Liver (tissue), 9 donors: Measurements from ENCODE around the gene ST7. TPM values are rescaled to one million over a fixed set of nuclear protein-coding genes. Genes with fewer than 3 reads are reported as not detected.

Experiments
- DNase-seq: peaks from one replicate; pipeline ENCODE4 v3.0.0-alpha.2; 2017; ENCODE audit warnings: low spot score
- H3K27ac ChIP-seq, 2 donors: one replicate each; pipeline ENCODE4 v1.7.0; 2013; ENCODE audit warnings: inconsistent platforms in 2 of 2, low read length in 2 of 2, control low read depth in 1 of 2, low read depth in 1 of 2, mild to moderate bottlenecking in 1 of 2
- H3K27me3 ChIP-seq, 4 donors: one replicate each; pipeline versions ENCODE4 v1.6.1 to v1.7.0; 2013; ENCODE audit warnings: low read length in 3 of 4, inconsistent platforms in 1 of 4, mild to moderate bottlenecking in 1 of 4, moderate library complexity in 1 of 4; ENCODE audit not compliant: control insufficient read depth in 4 of 4, insufficient read depth in 4 of 4
- H3K36me3 ChIP-seq, 4 donors: one replicate each; pipeline versions ENCODE4 v1.6.1 to v1.7.0; 2013; ENCODE audit warnings: low read length in 3 of 4, mild to moderate bottlenecking in 3 of 4, low read depth in 1 of 4, moderate library complexity in 1 of 4; ENCODE audit not compliant: control insufficient read depth in 4 of 4, insufficient read depth in 3 of 4
- H3K4me1 ChIP-seq, 4 donors: one replicate each; pipeline versions ENCODE4 v1.6.1 to v1.7.0; 2013; ENCODE audit warnings: low read length in 3 of 4, mild to moderate bottlenecking in 3 of 4, moderate library complexity in 1 of 4; ENCODE audit not compliant: control insufficient read depth in 4 of 4, insufficient read depth in 4 of 4
- H3K4me3 ChIP-seq, 3 donors: one replicate each; pipeline versions ENCODE4 v1.6.1 to v1.7.0; 2013; ENCODE audit warnings: low read length in 3 of 3, control low read depth in 1 of 3, low read depth in 1 of 3, mild to moderate bottlenecking in 1 of 3
- H3K9ac ChIP-seq, 2 donors: one replicate each; pipeline ENCODE4 v1.7.0; 2013; ENCODE audit warnings: low read length in 2 of 2, mild to moderate bottlenecking in 2 of 2, moderate library complexity in 2 of 2, control low read depth in 1 of 2, low read depth in 1 of 2
- H3K9me3 ChIP-seq, 4 donors: one replicate each; pipeline versions ENCODE4 v1.6.1 to v1.7.0; 2013; ENCODE audit warnings: low read length in 3 of 4; ENCODE audit not compliant: control insufficient read depth in 4 of 4
- EGR1 ChIP-seq, 2 donors: IDR thresholded peaks; 2 replicates each; pipeline ENCODE4 v1.6.1; 2016 to 2018; ENCODE audit warnings: antibody characterized with exemption in 2 of 2, low read depth in 2 of 2
- FOXA1 ChIP-seq: IDR thresholded peaks from 2 replicates; pipeline ENCODE4 v1.6.1; 2016; ENCODE audit warnings: antibody characterized with exemption
- FOXA2 ChIP-seq: IDR thresholded peaks from 2 replicates; pipeline ENCODE4 v1.6.1; 2016; ENCODE audit warnings: antibody characterized with exemption
- GABPA ChIP-seq, 2 donors: IDR thresholded peaks in 1 of 2; conservative IDR thresholded peaks in 1 of 2; 2 replicates each; pipeline ENCODE4 v1.6.1; 2016; ENCODE audit warnings: antibody characterized with exemption in 2 of 2, mild to moderate bottlenecking in 1 of 2, moderate library complexity in 1 of 2
- HNF4G ChIP-seq: IDR thresholded peaks from 2 replicates; pipeline ENCODE4 v1.6.1; 2016; ENCODE audit warnings: antibody characterized with exemption
- JUND ChIP-seq, 2 donors: IDR thresholded peaks; 2 replicates each; pipeline ENCODE4 v1.6.1; 2016; ENCODE audit warnings: antibody characterized with exemption in 2 of 2
- NR2F2 ChIP-seq: IDR thresholded peaks from 2 replicates; pipeline ENCODE4 v1.6.1; 2016; ENCODE audit warnings: antibody characterized with exemption
- RXRA ChIP-seq, 2 donors: IDR thresholded peaks; 2 replicates each; pipeline ENCODE4 v1.6.1; 2017 to 2018; ENCODE audit warnings: antibody characterized with exemption in 2 of 2, mild to moderate bottlenecking in 1 of 2
- SP1 ChIP-seq: IDR thresholded peaks from 2 replicates; pipeline ENCODE4 v1.6.1; 2018; ENCODE audit warnings: antibody characterized with exemption, mild to moderate bottlenecking
- TAF1 ChIP-seq: conservative IDR thresholded peaks from 2 replicates; pipeline ENCODE4 v1.6.1; 2016; ENCODE audit warnings: antibody characterized with exemption, mild to moderate bottlenecking
- WGBS: extraction: QIAGEN DNeasy Blood & Tissue Kit; methylation state at CpG from one replicate; pipeline ENCODE4 v1.1.7; 2013; 5-methylcytosine and 5-hydroxymethylcytosine counted together
- polyA plus RNA-seq, 2 donors: library from polyadenylated mRNA; stranded (reverse) in 1 of 2; unstranded in 1 of 2; fragments of 200-250 nt in 1 of 2; fragments of >200 nt in 1 of 2; fragmentation: Nextera tagmentation in 1 of 2; extraction: Ambion mirVana in 1 of 2; gene quantifications; one replicate each; pipeline versions ENCODE4 v1.2.1 to v1.2.3, GENCODE V29; 2013 to 2015
- total RNA-seq, 2 donors: library from RNA; depleted of rRNA; stranded (reverse); fragments of >200 nt; gene quantifications; one replicate each; pipeline ENCODE4 v1.2.3, GENCODE V29; 2014
- TF ChIP-seq, protein P1 (sequence below): fragments of 150-350 bp; IDR thresholded peaks from 2 replicates; pipeline ENCODE4 v1.5.1; 2017; ENCODE audit warnings: improper control_type of control experiment, low read depth, low read length; ENCODE audit not compliant: missing input control
- TF ChIP-seq, protein P2 (sequence below): IDR thresholded peaks from 2 replicates; pipeline ENCODE4 v1.6.1; 2016; ENCODE audit warnings: antibody characterized with exemption
- TF ChIP-seq, protein P3 (sequence below): IDR thresholded peaks from 2 replicates; pipeline ENCODE4 v1.6.1; 2016; ENCODE audit warnings: antibody characterized with exemption
- TF ChIP-seq, protein P4 (sequence below): IDR thresholded peaks from 2 replicates; pipeline ENCODE4 v1.6.1; 2016; ENCODE audit warnings: antibody characterized with exemption, mild to moderate bottlenecking
- donor health status: healthy.
- donor health status: healthy.
- donor health status: healthy.
- donor health status: healthy.
- donor health status: healthy.

ST7 gene
- total and polyA plus RNA-seq, 4 donors = 13.5 to 30.7 (median 22.6) TPM

- Histone ChIP-seq H3K36me3 (peaks cover 0 to 11% (median 4%) of the 10 kb centered on the region in 4 donors), H3K27ac (no peak overlapping the region), H3K27me3 (no peaks in the 10 kb centered on the region), H3K9ac (no peak overlapping the region), H3K4me1 (no peaks in the 10 kb centered on the region), H3K4me3 (no peak overlapping the region), H3K9me3 (no peaks in the 10 kb centered on the region)
- WGBS = 76% methylated on average over 2 of the region's 2 CpGs
- TF ChIP-seq SP1 (no peak), RXRA (IDR thresholded peaks at IDR 0.05) (no peak), GABPA (IDR thresholded peaks at IDR 0.05 in 1 of 2, conservative IDR thresholded peaks at IDR 0.05 in 1 of 2) (no peak), JUND (IDR thresholded peaks at IDR 0.05) (no peak), FOXA1 (no peak), EGR1 (IDR thresholded peaks at IDR 0.05; ENCODE audit: low read depth in 2 of 2) (no peak)
- TF ChIP-seq, protein P1, sequence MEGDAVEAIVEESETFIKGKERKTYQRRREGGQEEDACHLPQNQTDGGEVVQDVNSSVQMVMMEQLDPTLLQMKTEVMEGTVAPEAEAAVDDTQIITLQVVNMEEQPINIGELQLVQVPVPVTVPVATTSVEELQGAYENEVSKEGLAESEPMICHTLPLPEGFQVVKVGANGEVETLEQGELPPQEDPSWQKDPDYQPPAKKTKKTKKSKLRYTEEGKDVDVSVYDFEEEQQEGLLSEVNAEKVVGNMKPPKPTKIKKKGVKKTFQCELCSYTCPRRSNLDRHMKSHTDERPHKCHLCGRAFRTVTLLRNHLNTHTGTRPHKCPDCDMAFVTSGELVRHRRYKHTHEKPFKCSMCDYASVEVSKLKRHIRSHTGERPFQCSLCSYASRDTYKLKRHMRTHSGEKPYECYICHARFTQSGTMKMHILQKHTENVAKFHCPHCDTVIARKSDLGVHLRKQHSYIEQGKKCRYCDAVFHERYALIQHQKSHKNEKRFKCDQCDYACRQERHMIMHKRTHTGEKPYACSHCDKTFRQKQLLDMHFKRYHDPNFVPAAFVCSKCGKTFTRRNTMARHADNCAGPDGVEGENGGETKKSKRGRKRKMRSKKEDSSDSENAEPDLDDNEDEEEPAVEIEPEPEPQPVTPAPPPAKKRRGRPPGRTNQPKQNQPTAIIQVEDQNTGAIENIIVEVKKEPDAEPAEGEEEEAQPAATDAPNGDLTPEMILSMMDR = no peak
- TF ChIP-seq, protein P2, sequence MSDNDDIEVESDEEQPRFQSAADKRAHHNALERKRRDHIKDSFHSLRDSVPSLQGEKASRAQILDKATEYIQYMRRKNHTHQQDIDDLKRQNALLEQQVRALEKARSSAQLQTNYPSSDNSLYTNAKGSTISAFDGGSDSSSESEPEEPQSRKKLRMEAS = no peak
- no peak for DNase-seq
These were observed 246.8 kb downstream of the ST7 start for GRCh38 chr7:117200132-117200531.

- Histone ChIP-seq H3K27me3 (no peaks in the 10 kb centered on the region), H3K4me1 (no peaks in the 10 kb centered on the region), H3K9me3 (no peaks in the 10 kb centered on the region), H3K9ac (no peak overlapping the region), H3K4me3 (no peak overlapping the region), H3K27ac (no peak overlapping the region), H3K36me3 (peaks cover 0 to 11% (median 4%) of the 10 kb centered on the region in 4 donors)
- TF ChIP-seq NR2F2 = no peak
- no peak for TF ChIP-seq FOXA1
- TF ChIP-seq, protein P1 = no peak
- TF ChIP-seq, protein P3, sequence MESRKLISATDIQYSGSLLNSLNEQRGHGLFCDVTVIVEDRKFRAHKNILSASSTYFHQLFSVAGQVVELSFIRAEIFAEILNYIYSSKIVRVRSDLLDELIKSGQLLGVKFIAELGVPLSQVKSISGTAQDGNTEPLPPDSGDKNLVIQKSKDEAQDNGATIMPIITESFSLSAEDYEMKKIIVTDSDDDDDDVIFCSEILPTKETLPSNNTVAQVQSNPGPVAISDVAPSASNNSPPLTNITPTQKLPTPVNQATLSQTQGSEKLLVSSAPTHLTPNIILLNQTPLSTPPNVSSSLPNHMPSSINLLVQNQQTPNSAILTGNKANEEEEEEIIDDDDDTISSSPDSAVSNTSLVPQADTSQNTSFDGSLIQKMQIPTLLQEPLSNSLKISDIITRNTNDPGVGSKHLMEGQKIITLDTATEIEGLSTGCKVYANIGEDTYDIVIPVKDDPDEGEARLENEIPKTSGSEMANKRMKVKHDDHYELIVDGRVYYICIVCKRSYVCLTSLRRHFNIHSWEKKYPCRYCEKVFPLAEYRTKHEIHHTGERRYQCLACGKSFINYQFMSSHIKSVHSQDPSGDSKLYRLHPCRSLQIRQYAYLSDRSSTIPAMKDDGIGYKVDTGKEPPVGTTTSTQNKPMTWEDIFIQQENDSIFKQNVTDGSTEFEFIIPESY = no peak
- no peak for TF ChIP-seq FOXA2
- no peak for TF ChIP-seq GABPA (IDR thresholded peaks at IDR 0.05 in 1 of 2, conservative IDR thresholded peaks at IDR 0.05 in 1 of 2)
- no peak for TF ChIP-seq HNF4G
- no peak for TF ChIP-seq SP1
- no peak for TF ChIP-seq RXRA (IDR thresholded peaks at IDR 0.05)
- TF ChIP-seq, protein P4, sequence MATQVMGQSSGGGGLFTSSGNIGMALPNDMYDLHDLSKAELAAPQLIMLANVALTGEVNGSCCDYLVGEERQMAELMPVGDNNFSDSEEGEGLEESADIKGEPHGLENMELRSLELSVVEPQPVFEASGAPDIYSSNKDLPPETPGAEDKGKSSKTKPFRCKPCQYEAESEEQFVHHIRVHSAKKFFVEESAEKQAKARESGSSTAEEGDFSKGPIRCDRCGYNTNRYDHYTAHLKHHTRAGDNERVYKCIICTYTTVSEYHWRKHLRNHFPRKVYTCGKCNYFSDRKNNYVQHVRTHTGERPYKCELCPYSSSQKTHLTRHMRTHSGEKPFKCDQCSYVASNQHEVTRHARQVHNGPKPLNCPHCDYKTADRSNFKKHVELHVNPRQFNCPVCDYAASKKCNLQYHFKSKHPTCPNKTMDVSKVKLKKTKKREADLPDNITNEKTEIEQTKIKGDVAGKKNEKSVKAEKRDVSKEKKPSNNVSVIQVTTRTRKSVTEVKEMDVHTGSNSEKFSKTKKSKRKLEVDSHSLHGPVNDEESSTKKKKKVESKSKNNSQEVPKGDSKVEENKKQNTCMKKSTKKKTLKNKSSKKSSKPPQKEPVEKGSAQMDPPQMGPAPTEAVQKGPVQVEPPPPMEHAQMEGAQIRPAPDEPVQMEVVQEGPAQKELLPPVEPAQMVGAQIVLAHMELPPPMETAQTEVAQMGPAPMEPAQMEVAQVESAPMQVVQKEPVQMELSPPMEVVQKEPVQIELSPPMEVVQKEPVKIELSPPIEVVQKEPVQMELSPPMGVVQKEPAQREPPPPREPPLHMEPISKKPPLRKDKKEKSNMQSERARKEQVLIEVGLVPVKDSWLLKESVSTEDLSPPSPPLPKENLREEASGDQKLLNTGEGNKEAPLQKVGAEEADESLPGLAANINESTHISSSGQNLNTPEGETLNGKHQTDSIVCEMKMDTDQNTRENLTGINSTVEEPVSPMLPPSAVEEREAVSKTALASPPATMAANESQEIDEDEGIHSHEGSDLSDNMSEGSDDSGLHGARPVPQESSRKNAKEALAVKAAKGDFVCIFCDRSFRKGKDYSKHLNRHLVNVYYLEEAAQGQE = no peak
- TF ChIP-seq TAF1 = no peak
- no peak for DNase-seq
- 92% methylated on average over 4 of the region's 4 CpGs for WGBS
These were observed 247.6 kb downstream of the ST7 start for GRCh38 chr7:117200786-117201458.
